NOMO-1 treated with DMSO at 0.1 percent for 48 hours (cell line): ENCODE data around the gene SULF2.

ENCODE experiments used
- DNase-seq: peaks from one replicate; lab custom pipeline; 2025; ENCODE audit not compliant: unreplicated experiment; lab: John Stamatoyannopoulos, UW

The SULF2 gene

DNA sequence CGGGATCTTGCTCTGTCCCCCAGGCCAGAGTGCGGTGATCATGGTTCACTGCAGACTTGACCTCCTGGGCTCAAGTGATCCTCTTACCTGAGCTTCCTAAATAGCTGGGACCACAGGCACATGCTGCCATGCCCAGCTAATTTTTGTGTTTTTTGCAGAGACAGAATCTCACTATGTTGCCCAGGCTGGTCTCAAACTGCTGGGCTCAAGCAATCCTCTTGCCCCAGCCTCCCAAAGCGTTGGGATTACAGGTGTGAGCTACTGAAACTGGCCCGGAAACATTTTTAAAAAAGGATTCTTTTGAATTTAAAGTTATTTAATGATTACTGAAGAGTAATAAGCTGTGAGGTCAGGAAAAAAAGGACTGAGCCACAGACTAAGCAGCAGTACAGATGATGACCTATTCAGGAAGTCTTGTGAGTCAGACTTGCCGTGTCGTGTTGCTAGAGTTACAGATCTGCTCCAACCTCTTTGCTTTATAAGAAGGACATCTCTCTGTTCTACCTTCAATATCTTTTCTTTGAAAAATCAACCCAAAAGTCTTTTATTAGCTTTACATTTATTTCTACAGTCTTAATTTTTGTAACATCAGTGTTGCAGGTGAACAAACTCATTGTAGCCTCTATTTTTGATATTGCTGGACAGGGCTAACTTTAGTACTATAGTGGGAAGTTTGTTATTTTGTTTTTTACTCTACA lies 174.9 kb downstream of the SULF2 start:
- DNase-seq, result peak; percentile 65

- no peak for DNase-seq
Measured at GRCh38 chr20:47609001-47609400, 176.3 kb downstream of the SULF2 start.
